Fibroblast of skin of right biceps (primary cell): ENCODE measurements around the gene CACNA1G.

ENCODE experiments used
- DNase-seq: peaks from one replicate; pipeline ENCODE4 v3.0.0-alpha.2; 2013

Gene CACNA1G

DNA sequence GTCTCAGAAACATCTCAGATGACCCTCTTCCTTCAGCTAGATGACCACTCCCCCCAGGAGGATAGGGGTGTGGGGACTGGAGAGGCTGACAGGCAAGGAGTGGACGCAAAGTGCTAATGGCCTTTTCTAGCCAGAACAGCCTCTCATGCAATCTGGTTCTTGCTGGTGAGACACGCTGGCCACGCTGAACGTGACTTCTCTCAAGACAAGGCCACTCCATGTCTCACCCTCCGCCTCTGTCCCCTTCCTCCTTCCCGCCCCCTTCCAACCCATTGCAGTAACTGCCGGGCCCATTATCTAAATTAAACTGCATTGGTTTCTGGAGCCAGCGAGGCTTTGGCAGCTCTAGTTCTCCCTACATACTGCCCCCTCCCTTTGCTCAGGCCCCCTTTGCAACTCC is 9.5 kb downstream of the CACNA1G start:
- DNase-seq, result no peak

DNA sequence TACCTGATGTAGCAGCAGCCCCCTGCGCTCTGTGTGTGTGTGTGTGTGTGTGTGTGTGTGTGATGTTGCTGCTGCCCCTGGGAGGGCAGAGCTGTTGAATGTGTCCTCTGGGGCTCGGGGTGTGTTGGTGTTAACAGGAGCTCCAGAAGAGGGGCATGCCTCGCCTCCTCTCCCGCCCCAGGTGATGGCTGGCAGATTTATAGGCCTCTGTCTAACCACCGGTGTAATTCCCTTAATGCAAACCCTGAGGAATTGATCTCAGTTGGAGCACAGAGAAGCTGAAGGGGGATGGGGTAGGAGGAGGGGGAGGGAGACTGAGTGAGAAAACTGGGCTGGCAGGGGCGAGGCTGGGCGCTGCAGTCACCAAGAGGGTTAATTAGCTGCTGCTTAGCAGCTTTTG is 10.0 kb downstream of the CACNA1G start:
- no peak for DNase-seq

DNA sequence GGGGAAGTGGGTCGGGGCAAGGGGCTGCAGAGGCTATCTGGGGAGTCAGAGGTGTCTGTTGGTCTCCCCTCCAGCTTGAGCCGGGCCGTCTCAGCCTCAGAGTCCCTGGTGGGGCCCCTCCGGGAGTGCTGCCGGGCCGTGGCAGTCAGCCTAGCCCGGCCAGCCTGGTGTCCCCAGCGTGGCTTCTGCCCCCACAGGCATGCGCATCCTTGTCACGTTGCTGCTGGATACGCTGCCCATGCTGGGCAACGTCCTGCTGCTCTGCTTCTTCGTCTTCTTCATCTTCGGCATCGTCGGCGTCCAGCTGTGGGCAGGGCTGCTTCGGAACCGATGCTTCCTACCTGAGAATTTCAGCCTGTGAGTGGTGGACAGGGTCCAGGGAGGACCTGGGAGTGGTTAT is 11.2 kb downstream of the CACNA1G start:
- no peak for DNase-seq

DNA sequence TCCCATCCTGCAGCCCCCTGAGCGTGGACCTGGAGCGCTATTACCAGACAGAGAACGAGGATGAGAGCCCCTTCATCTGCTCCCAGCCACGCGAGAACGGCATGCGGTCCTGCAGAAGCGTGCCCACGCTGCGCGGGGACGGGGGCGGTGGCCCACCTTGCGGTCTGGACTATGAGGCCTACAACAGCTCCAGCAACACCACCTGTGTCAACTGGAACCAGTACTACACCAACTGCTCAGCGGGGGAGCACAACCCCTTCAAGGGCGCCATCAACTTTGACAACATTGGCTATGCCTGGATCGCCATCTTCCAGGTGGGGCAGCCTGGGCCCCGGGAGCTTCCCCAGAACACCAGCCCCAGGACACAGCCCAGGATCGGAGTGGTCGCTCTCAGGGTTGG is 12.0 kb downstream of the CACNA1G start:
- no peak for DNase-seq

DNA sequence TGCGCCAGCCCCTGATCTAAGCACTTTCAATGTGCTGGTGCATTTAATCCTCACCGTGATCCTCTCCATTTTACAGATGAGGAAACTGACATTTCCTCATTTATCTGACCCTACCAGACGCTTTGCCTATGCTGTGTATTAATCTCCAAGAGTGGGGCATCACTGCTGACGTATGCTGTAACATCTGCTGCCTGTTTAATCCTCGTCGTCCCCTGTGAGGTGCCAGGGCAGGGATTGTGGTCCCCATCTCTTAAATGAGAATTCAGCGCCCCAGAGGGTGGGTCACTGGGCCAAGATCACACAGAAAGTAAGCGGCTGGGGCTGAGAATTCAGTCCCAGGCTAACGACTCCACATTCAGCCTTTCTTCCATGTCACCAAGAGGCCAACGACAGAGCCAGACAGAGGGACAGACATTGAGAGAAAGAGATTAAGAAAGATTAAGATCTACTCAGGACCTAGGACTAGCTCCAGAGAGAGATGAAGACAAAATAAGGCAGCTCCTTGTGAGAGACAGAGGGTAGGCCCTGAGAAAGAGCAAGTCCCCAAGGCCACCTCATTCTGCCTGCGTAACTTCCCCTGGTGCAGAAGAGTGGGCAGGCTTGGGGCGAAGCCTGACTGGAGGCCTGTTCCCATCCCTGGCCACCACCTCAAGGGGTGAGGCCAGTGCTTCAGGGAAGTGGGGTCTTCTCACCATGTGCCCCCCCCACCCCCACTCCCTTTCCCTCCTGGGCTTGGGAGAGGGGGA is 13.5 kb downstream of the CACNA1G start:
- DNase-seq, result no peak

DNA sequence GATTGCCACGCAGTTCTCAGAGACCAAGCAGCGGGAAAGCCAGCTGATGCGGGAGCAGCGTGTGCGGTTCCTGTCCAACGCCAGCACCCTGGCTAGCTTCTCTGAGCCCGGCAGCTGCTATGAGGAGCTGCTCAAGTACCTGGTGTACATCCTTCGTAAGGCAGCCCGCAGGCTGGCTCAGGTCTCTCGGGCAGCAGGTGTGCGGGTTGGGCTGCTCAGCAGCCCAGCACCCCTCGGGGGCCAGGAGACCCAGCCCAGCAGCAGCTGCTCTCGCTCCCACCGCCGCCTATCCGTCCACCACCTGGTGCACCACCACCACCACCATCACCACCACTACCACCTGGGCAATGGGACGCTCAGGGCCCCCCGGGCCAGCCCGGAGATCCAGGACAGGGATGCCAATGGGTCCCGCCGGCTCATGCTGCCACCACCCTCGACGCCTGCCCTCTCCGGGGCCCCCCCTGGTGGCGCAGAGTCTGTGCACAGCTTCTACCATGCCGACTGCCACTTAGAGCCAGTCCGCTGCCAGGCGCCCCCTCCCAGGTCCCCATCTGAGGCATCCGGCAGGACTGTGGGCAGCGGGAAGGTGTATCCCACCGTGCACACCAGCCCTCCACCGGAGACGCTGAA is 15.2 kb downstream of the CACNA1G start:
- no peak for DNase-seq

DNA sequence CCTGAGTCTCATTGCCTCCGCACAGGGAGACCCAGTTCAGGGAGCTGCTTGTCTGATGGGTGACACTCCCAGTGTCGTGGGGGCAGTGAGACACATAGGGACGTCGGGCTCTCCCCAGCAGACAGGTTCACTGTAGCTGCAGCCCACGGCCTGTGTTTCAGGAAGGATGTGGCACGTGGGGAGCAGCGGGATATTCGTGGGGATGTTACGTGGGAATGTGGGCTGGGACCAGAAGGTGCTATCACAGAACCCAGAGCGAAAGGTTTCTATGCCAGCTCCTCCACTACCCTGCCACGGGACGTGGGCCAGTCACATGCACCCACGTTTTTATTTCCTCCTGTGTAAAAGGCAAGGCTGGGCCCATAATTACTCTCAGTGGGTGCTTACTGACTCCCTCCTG is 16.3 kb downstream of the CACNA1G start:
- no peak for DNase-seq

DNA sequence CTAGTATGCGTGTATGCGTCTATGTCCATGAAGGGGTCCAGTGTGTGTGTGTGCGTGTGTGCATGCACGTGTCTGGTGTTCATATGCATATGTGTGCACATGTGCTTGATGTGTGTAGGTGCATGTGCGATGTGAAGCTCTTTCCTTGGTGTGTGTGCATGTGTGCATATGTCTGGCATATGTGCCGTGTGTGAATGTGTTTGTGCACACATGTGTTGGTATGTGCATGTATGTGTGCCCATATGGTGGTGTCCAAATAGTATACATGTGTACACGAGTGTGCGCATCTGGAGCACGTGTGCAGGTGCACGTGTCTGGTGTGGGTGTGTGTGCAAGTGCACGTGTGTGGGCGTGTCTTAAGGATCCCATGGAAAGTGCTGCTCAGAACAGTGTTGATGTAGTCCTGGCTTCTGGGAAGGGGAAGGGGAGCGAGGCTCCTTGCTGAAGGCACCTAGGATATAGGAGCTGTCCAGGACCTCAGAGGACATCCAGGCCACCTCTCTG is 17.0 kb downstream of the CACNA1G start:
- DNase-seq, result no peak

DNA sequence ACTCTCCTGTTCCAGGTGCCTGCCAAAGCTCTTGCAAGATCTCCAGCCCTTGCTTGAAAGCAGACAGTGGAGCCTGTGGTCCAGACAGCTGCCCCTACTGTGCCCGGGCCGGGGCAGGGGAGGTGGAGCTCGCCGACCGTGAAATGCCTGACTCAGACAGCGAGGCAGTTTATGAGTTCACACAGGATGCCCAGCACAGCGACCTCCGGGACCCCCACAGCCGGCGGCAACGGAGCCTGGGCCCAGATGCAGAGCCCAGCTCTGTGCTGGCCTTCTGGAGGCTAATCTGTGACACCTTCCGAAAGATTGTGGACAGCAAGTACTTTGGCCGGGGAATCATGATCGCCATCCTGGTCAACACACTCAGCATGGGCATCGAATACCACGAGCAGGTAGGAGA is 17.7 kb downstream of the CACNA1G start:
- no peak for DNase-seq

DNA sequence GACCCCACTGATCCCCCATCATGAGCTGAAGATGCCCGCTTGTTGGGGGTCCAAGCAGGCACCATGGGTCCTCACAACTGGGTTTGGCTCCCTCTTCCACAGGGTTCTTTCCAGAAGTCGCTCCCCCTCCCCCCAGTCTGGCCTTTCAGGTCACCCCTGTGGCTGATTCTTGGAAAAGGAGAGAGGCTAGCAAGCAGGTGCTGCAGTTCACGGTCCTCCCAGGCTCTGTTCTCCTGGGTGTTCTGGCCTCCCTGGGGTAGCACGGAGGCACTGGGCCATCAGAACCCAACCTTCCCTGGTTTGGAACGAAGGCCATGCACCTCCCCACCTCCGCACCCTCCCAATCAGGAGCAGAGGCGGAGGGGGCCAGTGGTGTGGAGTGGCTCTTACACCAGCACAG is 18.9 kb downstream of the CACNA1G start:
- no peak for DNase-seq

DNA sequence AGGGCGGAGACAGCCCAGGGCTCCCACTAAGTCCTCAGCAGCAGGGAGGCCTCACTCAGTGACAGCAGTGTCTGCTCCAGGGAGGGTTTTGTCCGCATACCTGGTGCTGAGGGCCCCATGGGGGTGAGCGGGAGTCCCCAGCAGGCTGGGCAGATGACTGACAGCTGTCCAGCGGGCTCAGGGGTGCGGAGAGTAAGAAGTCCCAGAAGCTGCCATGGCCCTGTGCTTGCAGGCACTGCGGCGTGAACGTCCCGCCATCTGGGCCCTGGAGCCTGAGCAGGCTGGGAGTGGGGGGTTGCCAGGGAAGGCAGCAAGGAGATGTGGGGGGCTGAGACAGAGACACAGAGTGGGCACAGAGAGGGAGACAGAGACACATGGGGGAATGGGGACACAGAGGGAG is 20.1 kb downstream of the CACNA1G start:
- DNase-seq, result no peak

DNA sequence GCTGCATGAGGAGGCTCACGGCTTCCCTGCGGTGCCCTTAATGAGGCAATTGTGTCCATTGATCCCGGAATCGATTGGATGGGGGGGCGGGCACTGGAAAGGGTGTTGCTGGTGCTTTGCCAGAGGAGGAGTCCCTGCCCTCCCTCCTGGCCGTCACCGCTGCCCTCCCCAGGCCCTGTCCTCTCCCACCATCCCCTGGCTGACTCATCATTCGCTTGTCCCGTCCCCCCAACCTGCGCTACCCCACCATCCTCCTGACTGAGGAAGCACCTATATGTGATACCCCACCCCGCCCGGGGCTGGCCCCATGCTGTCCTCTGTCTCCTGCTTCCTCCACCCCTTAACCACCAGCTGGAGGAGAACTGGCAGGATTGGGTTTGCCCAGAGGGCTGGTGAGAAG is 20.8 kb downstream of the CACNA1G start:
- DNase-seq, result no peak

DNA sequence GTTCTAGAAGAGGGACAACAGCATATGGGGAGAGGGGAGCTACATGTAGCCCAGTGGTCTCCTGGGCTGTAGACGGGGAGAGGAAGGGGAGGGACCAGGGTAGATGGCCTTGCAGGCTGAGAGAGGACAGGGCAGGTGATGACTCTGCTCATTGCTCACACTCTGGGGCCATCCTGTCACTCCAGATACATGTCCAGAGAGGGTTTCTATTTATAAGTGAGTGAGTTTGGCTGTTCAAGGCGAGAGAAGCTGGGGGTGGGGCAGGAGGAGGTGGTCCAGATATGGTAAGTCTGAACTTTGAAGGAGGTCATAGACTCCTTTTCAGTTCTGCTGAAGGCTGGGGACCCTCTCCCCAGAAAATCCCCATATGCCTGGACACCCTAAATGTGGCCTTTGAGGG is 22.2 kb downstream of the CACNA1G start:
- no peak for DNase-seq

DNA sequence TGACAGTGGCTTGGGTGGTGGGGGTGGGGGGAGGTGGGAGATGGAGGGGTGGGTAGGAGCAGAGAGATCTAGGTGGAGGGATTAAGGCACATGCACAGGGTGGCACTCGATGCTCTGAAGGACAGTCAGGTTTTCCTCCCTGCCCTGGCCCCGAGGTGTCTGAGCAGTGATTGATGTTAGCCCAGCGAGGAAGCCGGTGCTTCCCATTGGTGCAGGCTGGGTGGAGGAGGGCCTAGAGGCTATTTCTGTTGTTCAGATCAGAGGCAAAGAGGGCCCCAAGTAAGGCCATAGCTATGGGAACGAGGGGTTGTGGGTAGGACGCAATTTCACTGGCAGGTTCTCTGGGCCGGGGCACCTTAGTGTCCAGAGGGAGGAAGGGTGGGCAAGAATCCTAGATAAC is 23.1 kb downstream of the CACNA1G start:
- no peak for DNase-seq

DNA sequence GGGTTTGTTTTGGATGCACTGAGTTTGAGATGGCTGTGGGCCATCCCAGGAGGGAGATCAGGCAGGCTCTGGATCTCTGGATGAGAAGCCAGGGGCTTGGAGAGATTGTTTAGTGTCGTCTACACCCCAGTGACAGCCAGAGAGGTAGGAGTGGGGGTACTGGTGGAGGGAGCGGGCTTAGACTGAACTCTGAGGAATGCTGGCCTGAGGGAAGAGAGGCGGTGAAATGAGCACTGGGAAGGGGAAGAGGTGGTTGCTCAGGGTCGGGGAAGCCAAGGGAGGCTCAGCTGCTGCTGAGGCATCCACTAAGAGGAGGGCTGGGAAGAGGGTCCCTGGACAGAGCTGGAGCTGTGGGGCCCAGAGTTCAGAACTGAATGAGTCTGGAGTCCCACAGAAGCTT is 23.6 kb downstream of the CACNA1G start:
- DNase-seq, result no peak

DNA sequence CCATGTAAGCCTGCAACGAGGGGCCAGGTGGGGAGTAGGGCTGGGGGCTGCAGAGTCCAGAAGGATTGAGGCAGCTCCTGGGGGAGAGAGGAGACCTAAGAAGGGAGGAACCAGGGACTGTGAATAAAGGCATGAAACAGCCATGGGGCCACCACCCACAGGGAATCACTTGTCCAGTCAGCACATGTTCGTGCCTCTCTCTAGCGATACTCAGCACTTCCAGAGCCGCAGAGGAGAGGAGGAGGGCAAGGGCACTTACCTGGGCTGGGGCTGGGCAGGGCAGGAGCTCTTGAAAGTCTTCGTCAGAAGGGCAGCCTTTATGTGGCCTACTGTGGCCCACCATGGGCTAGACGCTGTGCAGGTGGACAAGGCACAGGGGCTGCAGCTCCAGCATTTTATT is 24.2 kb downstream of the CACNA1G start:
- no peak for DNase-seq

DNA sequence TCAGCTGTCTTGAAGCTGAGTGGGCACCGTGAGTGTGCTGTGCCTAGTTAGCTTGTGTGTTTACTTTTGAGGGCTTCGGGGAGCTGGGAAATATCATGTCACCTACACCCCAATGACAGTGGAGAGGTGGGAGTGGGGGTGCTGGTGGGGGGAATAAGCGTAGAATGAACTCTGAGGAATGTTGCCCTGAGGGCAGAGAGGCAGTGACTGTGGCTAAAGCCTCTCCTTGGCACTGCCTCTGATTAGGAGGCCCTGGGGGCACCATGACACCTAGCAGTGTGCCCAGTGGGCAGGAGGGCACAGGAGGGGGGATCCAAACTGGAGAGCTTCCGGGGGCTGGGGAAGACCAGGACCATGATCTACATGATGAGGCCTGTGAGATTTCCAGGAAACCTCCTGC is 24.8 kb downstream of the CACNA1G start:
- no peak for DNase-seq

DNA sequence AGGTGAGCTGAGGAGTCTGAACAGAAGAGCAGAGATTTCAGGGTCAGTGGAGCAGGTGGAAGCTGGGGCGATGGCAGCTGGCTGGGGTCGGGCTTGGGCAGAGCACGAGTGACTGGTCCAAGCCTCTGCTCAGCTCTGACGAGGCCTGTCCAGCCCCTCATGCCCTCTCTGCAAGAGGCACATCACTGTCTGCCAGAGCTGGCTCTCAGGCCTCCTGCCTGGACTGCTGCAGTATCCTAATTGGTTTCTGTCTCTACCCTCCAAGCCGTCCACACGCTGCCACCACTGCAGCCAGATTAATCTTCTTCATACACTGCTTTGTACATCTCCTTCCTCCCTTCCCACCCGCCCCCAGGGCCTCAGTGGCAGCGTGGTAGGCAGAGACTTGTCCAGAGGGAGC is 25.4 kb downstream of the CACNA1G start:
- DNase-seq, result no peak

DNA sequence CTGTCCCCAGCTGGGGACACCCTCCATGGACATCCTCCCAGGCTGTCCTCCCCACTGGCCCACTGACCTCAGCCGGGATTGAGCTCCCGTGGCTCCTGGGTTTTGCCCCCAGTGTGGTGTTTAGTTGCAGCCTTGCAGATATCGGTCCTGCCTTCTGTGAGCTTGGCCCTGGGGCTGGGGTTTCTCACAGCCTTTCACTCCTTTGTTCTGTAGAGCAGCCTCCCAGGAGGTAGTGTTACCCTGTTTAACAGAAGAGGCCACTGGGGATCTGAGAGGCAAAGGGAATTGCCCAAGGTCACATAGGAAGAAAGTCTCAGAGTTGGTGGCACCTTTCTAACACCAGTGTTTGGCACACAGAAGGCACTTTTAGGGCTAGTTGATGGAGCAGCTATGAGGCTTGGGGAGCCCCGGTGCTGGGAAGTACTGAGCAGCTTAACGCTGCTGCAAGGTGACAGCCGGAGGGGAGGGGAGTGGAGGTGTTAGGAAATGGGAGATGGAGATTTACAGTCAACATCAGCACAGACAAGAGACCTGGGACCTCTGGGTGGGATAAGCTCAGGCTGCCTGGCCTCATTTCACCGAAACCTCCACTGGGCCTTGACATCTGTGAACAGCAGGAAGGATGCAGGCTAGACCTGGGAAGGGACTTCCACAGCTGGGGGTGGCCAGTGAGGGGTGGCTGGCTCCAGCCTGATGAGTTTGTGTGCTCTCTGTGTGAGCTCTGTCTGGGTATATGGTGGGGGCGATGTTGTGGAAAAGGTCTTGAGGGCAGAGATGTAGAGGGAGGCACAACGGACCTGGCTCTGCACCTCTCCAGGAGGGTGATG is 26.1 kb downstream of the CACNA1G start:
- no peak for DNase-seq

DNA sequence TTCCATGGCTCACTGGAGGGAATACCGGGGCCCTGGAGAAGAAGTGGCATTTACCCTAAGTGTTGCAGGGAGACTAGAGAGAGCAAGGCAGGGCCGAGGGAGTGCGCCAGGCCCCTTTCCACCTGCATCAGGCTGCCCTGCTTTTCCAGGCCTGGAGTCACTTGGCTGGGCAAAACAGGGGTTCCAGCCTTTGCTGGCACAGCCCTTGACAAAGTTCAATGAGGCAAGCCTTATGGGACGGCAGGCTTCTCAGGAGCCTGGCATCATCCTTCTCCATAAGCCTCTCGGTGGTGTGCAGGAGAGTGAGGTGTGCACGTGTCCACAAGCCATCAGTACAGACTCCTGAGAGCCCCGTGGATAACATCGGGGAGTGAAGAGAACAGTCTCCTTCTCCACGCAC is 27.1 kb downstream of the CACNA1G start:
- no peak for DNase-seq

DNA sequence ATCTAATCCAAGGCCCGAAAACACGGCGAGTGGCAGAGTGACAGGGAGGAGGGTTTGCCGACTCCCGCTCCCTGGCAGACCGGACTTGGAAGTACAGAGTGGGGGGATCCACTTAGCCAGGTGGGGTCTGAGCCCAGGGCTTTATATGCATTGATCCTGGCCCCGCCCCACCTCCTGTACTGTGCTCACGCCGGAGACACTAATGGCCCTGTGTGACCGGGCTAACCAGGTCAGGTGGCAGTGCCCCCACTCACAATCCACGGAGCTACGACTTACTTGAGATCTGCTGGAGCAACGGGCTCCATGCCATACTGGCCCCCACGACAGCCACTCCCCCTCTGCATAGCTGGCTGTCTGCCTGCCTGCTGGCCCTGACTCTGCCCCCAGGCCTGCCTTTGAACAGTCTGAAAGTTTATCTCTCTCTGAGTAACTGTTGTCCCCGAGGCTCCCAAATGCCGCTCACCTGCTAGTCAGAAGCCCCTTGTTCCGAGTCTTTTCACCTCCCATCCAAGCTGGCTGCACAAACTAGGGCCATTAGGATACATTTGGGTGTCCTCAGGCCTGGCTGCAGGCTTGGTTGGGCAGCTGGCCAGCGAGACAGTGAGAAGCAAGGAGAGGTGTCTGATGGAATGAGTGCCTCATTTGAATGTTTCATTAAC is 28.0 kb downstream of the CACNA1G start:
- DNase-seq, result no peak

DNA sequence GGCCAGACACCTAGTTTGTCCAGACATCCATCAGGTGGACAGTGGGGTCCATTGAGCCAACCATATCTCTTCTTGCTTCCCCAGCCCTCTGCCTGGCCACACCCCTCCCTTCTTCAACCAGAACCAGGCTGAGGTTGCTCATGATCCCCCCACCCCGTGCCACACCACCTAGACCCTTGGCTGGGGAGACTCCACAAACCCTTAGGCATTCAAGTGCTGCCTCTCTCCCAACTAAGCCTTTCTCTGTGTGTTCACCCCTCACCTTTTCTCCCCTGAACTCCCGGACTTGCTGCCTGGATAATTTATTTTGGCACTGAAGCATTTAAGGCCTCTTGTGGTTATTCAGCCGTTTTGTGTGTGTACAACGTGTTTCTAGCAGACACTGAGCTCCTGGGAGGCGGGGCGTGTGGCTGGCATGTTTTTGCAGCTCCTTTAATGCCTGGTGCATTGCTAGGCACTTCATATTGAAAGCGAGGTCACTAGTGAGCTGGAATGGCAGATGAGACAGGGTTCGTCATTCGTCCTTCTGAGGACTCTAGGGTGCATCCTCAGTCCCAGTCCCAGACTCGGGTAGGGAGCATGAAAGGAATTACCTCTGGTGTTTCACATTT is 28.7 kb downstream of the CACNA1G start:
- DNase-seq, result no peak
